ENCODE measurements around the gene TADA2A.
A peak's percentile ranks its signal among the peaks of the same experiment; 100 is the strongest.
"Not testable (repeated sequence)": the region's sequence is repeated elsewhere in the genome, so short reads cannot be mapped to it uniquely, and the experiment has no call there.

TADA2A gene

DNA sequence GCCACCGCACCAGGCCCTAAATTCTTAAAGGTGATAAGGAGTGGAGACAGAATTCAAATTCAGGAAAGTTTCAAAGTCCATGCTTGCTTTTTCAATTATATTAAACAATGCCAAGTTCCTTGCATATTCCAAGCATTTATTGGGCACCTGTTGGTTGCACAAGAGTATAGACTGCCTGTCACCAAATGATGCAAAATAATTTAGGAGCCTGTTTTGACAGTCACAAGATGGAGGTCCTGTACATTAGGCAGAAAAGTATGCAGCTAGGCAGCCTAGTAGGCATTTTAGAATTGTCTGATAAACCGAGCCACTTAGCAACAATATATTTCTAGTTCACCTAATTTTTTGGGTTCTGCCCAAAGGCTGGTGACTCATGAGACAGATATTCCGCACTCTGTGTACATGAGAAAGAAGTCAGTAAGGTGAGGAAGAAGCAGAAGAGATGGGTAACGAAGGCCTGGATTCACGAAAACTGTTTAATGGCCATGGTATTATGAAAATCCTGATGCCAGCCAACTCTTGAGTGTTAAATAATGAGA, 7.4 kb upstream of the TADA2A start:
- peak; percentile 13 to 74 for DNase-seq
- no peak overlapping the region for H3K4me3 ChIP-seq (ENCODE audit: low read depth, low read length)
- H3K79me2 ChIP-seq (ENCODE audit: control insufficient read depth, insufficient read depth, low read length, poor library complexity), result no peaks in the 10 kb centered on the region
- WGBS (ENCODE audit: extremely low coverage, insufficient coverage, insufficient read length), result no CpG with 5 or more reads among the region's 5 CpGs
- H3K36me3 ChIP-seq (ENCODE audit: control insufficient read depth in 1 of 2, insufficient read depth in 2 of 2, low read length in 2 of 2), result no peaks in the 10 kb centered on the region
- no peak overlapping the region for H2AK5ac ChIP-seq (ENCODE audit: low read length)
- H3K79me1 ChIP-seq (ENCODE audit: low read length), result no peaks in the 10 kb centered on the region
- H3K9ac ChIP-seq (ENCODE audit: low read length), result no peak overlapping the region
- no peak overlapping the region for H3K18ac ChIP-seq (ENCODE audit: low read length)
- no peak overlapping the region for H3K4me2 ChIP-seq (ENCODE audit: low read length)
- H4K12ac ChIP-seq (ENCODE audit: low read depth, low read length), result no peak overlapping the region
- H3K14ac ChIP-seq (ENCODE audit: low read length), result no peak overlapping the region
- H3K4ac ChIP-seq (ENCODE audit: low read depth, low read length), result no peak overlapping the region
- no peak overlapping the region for H2BK12ac ChIP-seq (ENCODE audit: low read length)
- no peaks in the 10 kb centered on the region for H3K27me3 ChIP-seq (ENCODE audit: insufficient read depth, low read length)
- no peak overlapping the region for H4K91ac ChIP-seq (ENCODE audit: low read depth, low read length)
- no peak overlapping the region for H4K8ac ChIP-seq (ENCODE audit: low read depth, low read length)
- no peak overlapping the region for H3K23ac ChIP-seq (ENCODE audit: low read length)
- no peak overlapping the region for H2BK120ac ChIP-seq (ENCODE audit: insufficient read depth, low read length, poor library complexity)
- no peak overlapping the region for H2AFZ ChIP-seq (ENCODE audit: insufficient read depth, low read length, poor library complexity)
- no peak overlapping the region for H2BK5ac ChIP-seq (ENCODE audit: low read depth, low read length, poor library complexity)
- H3K4me1 ChIP-seq (ENCODE audit: control insufficient read depth in 1 of 2, insufficient read depth in 2 of 2, low read length in 2 of 2), result no peaks in the 10 kb centered on the region
- no peaks in the 10 kb centered on the region for H3K9me3 ChIP-seq (ENCODE audit: insufficient read depth, low read depth, low read length)
- no peak overlapping the region for H3K27ac ChIP-seq (ENCODE audit: low read depth, low read length)

DNA sequence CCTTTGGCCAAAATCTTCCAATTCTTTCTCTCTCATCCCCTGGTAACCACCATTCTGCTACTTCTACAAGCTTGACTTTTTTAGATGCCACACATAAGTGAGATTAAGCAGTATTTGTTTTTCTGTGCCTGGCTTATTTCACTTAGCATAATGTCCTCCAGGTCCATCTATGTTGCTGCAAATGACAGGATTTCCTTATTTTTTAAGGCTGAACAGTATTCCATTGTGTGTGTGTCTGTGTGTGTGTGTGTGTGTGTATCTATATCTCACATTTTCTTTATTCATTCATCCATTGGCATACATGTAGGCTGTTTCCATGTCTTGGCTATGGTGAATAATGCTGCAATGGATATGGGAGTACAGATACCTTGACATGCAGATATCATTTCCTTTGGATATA, 6.2 kb upstream of the TADA2A start:
- no peak overlapping the region for H2AFZ ChIP-seq (ENCODE audit: insufficient read depth, low read length, poor library complexity)
- H3K27ac ChIP-seq (ENCODE audit: low read depth, low read length), result no peak overlapping the region
- H3K14ac ChIP-seq (ENCODE audit: low read length), result no peak overlapping the region
- no peak overlapping the region for H2BK5ac ChIP-seq (ENCODE audit: low read depth, low read length, poor library complexity)
- no peaks in the 10 kb centered on the region for H3K36me3 ChIP-seq (ENCODE audit: control insufficient read depth in 1 of 2, insufficient read depth in 2 of 2, low read length in 2 of 2)
- H3K27me3 ChIP-seq (ENCODE audit: insufficient read depth, low read length), result no peaks in the 10 kb centered on the region
- H3K9me3 ChIP-seq (ENCODE audit: insufficient read depth, low read depth, low read length), result no peaks in the 10 kb centered on the region
- H4K12ac ChIP-seq (ENCODE audit: low read depth, low read length), result no peak overlapping the region
- no peaks in the 10 kb centered on the region for H3K4me1 ChIP-seq (ENCODE audit: control insufficient read depth in 1 of 2, insufficient read depth in 2 of 2, low read length in 2 of 2)
- H3K9ac ChIP-seq (ENCODE audit: low read length), result no peak overlapping the region
- H3K79me1 ChIP-seq (ENCODE audit: low read length), result no peaks in the 10 kb centered on the region
- H2BK12ac ChIP-seq (ENCODE audit: low read length), result no peak overlapping the region
- no peak overlapping the region for H3K4me2 ChIP-seq (ENCODE audit: low read length)
- no peak overlapping the region for H2AK5ac ChIP-seq (ENCODE audit: low read length)
- H3K18ac ChIP-seq (ENCODE audit: low read length), result no peak overlapping the region
- no peak overlapping the region for H3K4me3 ChIP-seq (ENCODE audit: low read depth, low read length)
- H3K23ac ChIP-seq (ENCODE audit: low read length), result no peak overlapping the region
- no peak overlapping the region for H4K8ac ChIP-seq (ENCODE audit: low read depth, low read length)
- peak in 1 of 2 donors; percentile 39 for DNase-seq
- no peak overlapping the region for H3K4ac ChIP-seq (ENCODE audit: low read depth, low read length)
- no peak overlapping the region for H2BK120ac ChIP-seq (ENCODE audit: insufficient read depth, low read length, poor library complexity)
- no peak overlapping the region for H4K91ac ChIP-seq (ENCODE audit: low read depth, low read length)
- no peaks in the 10 kb centered on the region for H3K79me2 ChIP-seq (ENCODE audit: control insufficient read depth, insufficient read depth, low read length, poor library complexity)

DNA sequence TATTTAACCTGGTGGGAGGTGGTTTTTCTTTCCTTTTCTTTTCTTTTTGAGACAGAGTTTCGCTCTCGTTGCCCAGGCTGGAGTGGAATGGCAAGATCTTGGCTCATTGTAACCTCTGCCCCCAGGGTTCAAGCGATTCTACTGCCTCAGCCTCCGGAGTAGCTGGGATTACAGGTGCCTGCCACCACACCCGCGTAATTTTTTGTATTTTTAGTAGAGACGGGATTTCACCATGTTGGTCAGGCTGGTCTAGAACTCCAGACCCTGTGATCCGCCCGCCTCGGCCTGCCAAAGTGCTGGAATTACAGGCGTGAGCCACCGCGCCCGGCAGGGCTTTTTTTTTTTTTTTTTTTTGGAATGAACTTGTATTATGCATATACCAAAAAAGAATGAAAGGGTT, 1.2 kb upstream of the TADA2A start:
- H3K36me3 ChIP-seq (ENCODE audit: control insufficient read depth in 1 of 2, insufficient read depth in 2 of 2, low read length in 2 of 2); H4K8ac ChIP-seq (ENCODE audit: low read depth, low read length); H3K23ac ChIP-seq (ENCODE audit: low read length); H2BK12ac ChIP-seq (ENCODE audit: low read length); H2BK120ac ChIP-seq (ENCODE audit: insufficient read depth, low read length, poor library complexity); H3K4me2 ChIP-seq (ENCODE audit: low read length); H3K27me3 ChIP-seq (ENCODE audit: insufficient read depth, low read length); H3K14ac ChIP-seq (ENCODE audit: low read length); H3K9me3 ChIP-seq (ENCODE audit: insufficient read depth, low read depth, low read length); H3K27ac ChIP-seq (ENCODE audit: low read depth, low read length); H3K4me3 ChIP-seq (ENCODE audit: low read depth, low read length); H3K9ac ChIP-seq (ENCODE audit: low read length); H2AK5ac ChIP-seq (ENCODE audit: low read length); H3K79me1 ChIP-seq (ENCODE audit: low read length); H3K79me2 ChIP-seq (ENCODE audit: control insufficient read depth, insufficient read depth, low read length, poor library complexity); H3K4ac ChIP-seq (ENCODE audit: low read depth, low read length); H2BK5ac ChIP-seq (ENCODE audit: low read depth, low read length, poor library complexity); H3K4me1 ChIP-seq (ENCODE audit: control insufficient read depth in 1 of 2, insufficient read depth in 2 of 2, low read length in 2 of 2); H2AFZ ChIP-seq (ENCODE audit: insufficient read depth, low read length, poor library complexity); H4K91ac ChIP-seq (ENCODE audit: low read depth, low read length); H3K18ac ChIP-seq (ENCODE audit: low read length); H4K12ac ChIP-seq (ENCODE audit: low read depth, low read length): not testable (repeated sequence)
- no CpG with 5 or more reads among the region's 14 CpGs for WGBS (ENCODE audit: extremely low coverage, insufficient coverage, insufficient read length)
- DNase-seq, result peak; percentile 18 to 27

DNA sequence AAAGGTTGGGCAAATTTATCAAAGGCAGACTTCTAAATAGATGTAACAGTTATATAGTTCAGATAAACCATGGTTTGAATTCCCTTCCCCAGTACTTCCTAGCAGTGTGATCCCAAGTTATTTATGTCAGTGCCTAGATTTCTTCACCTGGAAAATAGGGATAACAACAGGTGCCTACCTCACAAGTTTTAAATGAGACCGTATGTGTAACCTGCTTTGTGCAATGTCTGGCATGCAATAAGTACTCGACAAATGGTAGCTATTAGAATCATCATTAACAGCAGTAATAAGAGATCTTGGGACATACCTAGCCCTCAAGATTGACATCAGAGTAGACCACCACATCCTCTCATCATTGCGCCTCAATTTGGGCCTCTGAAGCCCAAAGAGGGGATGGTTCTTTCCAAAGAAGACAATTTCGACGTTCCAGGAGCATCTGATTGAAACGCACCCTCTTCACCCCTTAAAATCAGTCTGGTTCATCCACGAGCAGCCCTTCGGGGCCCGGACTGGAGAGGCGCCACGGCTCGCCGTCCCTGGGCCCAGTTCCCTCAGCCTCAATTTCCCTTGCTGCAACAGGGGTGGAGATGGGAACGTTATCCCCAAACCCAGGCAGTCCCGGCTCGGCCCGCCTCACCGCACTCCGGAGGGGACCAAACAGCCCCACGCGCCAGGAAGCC, 591 bp upstream of the TADA2A start:
- Histone ChIP-seq H2BK5ac (ENCODE audit: low read depth, low read length, poor library complexity) (peak overlapping the region; percentile 48), H3K27ac (ENCODE audit: low read depth, low read length) (peak overlapping the region; percentile 53), H2BK120ac (ENCODE audit: insufficient read depth, low read length, poor library complexity) (peak overlapping the region; percentile 89), H3K4me2 (ENCODE audit: low read length) (peak overlapping the region; percentile 78), H2AK5ac (ENCODE audit: low read length) (peak overlapping the region; percentile 70), H3K79me2 (ENCODE audit: control insufficient read depth, insufficient read depth, low read length, poor library complexity) (peaks cover 7% of the 10 kb centered on the region), H3K79me1 (ENCODE audit: low read length) (peaks cover 8% of the 10 kb centered on the region), H4K91ac (ENCODE audit: low read depth, low read length) (peak overlapping the region; percentile 78), H3K18ac (ENCODE audit: low read length) (peak overlapping the region; percentile 63), H3K27me3 (ENCODE audit: insufficient read depth, low read length) (no peaks in the 10 kb centered on the region), H3K9ac (ENCODE audit: low read length) (peak overlapping the region; percentile 79), H3K4me3 (ENCODE audit: low read depth, low read length) (peak overlapping the region; percentile 92), H4K12ac (ENCODE audit: low read depth, low read length) (peak overlapping the region; percentile 43), H3K9me3 (ENCODE audit: insufficient read depth, low read depth, low read length) (no peaks in the 10 kb centered on the region), H4K8ac (ENCODE audit: low read depth, low read length) (peak overlapping the region; percentile 93), H3K23ac (ENCODE audit: low read length) (no peak overlapping the region), H2BK12ac (ENCODE audit: low read length) (no peak overlapping the region), H3K14ac (ENCODE audit: low read length) (peak overlapping the region; percentile 49), H2AFZ (ENCODE audit: insufficient read depth, low read length, poor library complexity) (peak overlapping the region; percentile 99), H3K36me3 (ENCODE audit: control insufficient read depth in 1 of 2, insufficient read depth in 2 of 2, low read length in 2 of 2) (peaks cover under 1% of the 10 kb centered on the region in 2 experiments), H3K4me1 (ENCODE audit: control insufficient read depth in 1 of 2, insufficient read depth in 2 of 2, low read length in 2 of 2) (no peaks in the 10 kb centered on the region), H3K4ac (ENCODE audit: low read depth, low read length) (peak overlapping the region; percentile 71)
- no CpG with 5 or more reads among the region's 21 CpGs for WGBS (ENCODE audit: extremely low coverage, insufficient coverage, insufficient read length)
- DNase-seq, result peak in 1 of 2 donors; percentile 34
